VCaP (cell line): Measurements from ENCODE around the gene SPHKAP.

Source experiments
- H3K27ac ChIP-seq: fragments of 450-650 bp; 2 replicates; pipeline ENCODE4 v1.5.1; 2017
- TF ChIP-seq, protein P1 (sequence below): fragments of 450-650 bp; conservative IDR thresholded peaks from 2 replicates; pipeline ENCODE4 v1.5.1; 2017; ENCODE audit warnings: mild to moderate bottlenecking, moderate library complexity

The SPHKAP gene

DNA sequence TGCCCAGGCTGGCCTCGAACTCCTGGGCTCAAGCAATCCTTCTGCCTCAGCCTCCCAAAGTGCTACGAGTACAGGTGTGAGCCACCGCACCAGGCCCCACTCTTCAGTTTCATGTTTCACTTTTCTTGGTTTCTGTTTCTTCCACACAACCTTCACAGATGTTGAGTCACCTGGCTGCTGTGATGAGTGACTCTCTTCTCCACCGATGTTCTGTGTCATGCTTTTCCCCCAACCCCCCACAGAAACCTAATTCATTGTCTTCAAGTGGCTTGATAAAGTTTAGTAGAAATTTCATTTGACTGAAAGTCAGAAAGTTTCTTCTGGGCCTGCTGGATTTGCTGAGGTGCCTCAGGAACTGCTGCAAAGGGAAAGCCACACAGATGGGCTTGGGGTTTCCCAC lies 78.5 kb downstream of the SPHKAP start:
- no peak overlapping the region for H3K27ac ChIP-seq
- TF ChIP-seq, protein P1, sequence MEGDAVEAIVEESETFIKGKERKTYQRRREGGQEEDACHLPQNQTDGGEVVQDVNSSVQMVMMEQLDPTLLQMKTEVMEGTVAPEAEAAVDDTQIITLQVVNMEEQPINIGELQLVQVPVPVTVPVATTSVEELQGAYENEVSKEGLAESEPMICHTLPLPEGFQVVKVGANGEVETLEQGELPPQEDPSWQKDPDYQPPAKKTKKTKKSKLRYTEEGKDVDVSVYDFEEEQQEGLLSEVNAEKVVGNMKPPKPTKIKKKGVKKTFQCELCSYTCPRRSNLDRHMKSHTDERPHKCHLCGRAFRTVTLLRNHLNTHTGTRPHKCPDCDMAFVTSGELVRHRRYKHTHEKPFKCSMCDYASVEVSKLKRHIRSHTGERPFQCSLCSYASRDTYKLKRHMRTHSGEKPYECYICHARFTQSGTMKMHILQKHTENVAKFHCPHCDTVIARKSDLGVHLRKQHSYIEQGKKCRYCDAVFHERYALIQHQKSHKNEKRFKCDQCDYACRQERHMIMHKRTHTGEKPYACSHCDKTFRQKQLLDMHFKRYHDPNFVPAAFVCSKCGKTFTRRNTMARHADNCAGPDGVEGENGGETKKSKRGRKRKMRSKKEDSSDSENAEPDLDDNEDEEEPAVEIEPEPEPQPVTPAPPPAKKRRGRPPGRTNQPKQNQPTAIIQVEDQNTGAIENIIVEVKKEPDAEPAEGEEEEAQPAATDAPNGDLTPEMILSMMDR = no peak

- no peak overlapping the region for H3K27ac ChIP-seq
Measured at GRCh38 chr2:228094377-228094921, 87.0 kb downstream of the SPHKAP start.

GRCh38 chr2:228092056-228092455 lies 89.4 kb downstream of the SPHKAP start:
- TF ChIP-seq, protein P1 = no peak
- no peak overlapping the region for H3K27ac ChIP-seq

More at GRCh38 chr2:228094377-228094921, 87.0 kb downstream of the SPHKAP start:
- TF ChIP-seq, protein P1 = no peak

GRCh38 chr2:228086561-228086960 lies 94.9 kb downstream of the SPHKAP start:
- TF ChIP-seq, protein P1 = no peak
- H3K27ac ChIP-seq = no peak overlapping the region

- no peak overlapping the region for H3K27ac ChIP-seq
- TF ChIP-seq, protein P1 = no peak
Measured at GRCh38 chr2:228084717-228085116, 96.8 kb downstream of the SPHKAP start.

GRCh38 chr2:228083131-228083530 lies 98.4 kb downstream of the SPHKAP start:
- no peak overlapping the region for H3K27ac ChIP-seq
- TF ChIP-seq, protein P1 = no peak

GRCh38 chr2:228082571-228082970 lies 98.9 kb downstream of the SPHKAP start:
- H3K27ac ChIP-seq = no peak overlapping the region
- TF ChIP-seq, protein P1 = no peak
